Fibroblast of mammary gland (primary cell): ENCODE measurements around the gene PLXDC2.

Experiments used
- DNase-seq: peaks from one replicate; pipeline ENCODE4 v3.0.0-alpha.2; 2010; ENCODE audit warnings: low read depth
- H3K4me3 ChIP-seq: 2 replicates; pipeline ENCODE4 v1.5.1; 2011; ENCODE audit warnings: low read depth, mild to moderate bottlenecking, low read length, moderate library complexity; ENCODE audit not compliant: control insufficient read depth
- CTCF ChIP-seq: conservative IDR thresholded peaks from 2 replicates; pipeline ENCODE4 v1.5.1; 2011; ENCODE audit warnings: low read depth, low read length, inconsistent platforms; ENCODE audit not compliant: control insufficient read depth, insufficient read depth

Gene PLXDC2

GRCh38 chr10:20117471-20117870 is 301.2 kb downstream of the PLXDC2 start:
- no peak for TF ChIP-seq CTCF
- no peak for DNase-seq

GRCh38 chr10:20118119-20118518 is 301.9 kb downstream of the PLXDC2 start:
- no peak for DNase-seq
- TF ChIP-seq CTCF, result no peak
- no peak overlapping the region for H3K4me3 ChIP-seq

More at GRCh38 chr10:20117471-20117870, 301.2 kb downstream of the PLXDC2 start:
- no peak overlapping the region for H3K4me3 ChIP-seq

- no peak overlapping the region for H3K4me3 ChIP-seq
- DNase-seq, result no peak
- no peak for TF ChIP-seq CTCF
Observed at GRCh38 chr10:20128811-20129210, 312.6 kb downstream of the PLXDC2 start.

GRCh38 chr10:20132816-20133215 is 316.6 kb downstream of the PLXDC2 start:
- DNase-seq, result no peak
- TF ChIP-seq CTCF, result no peak
- no peak overlapping the region for H3K4me3 ChIP-seq

GRCh38 chr10:20133669-20134189 is 317.5 kb downstream of the PLXDC2 start:
- TF ChIP-seq CTCF, result no peak
- H3K4me3 ChIP-seq, result no peak overlapping the region
- no peak for DNase-seq

GRCh38 chr10:20142311-20142710 is 326.1 kb downstream of the PLXDC2 start:
- H3K4me3 ChIP-seq, result no peak overlapping the region
- no peak for DNase-seq
- no peak for TF ChIP-seq CTCF

GRCh38 chr10:20144268-20144667 is 328.0 kb downstream of the PLXDC2 start:
- no peak overlapping the region for H3K4me3 ChIP-seq
- TF ChIP-seq CTCF, result no peak
- DNase-seq, result no peak
